ENCODE results near the gene SCAMP4. TPM values are rescaled to one million over a fixed set of nuclear protein-coding genes. Genes with fewer than 3 reads are reported as not detected.

SCAMP4 gene
- total and polyA plus RNA-seq, 2 of the 13 experiments (the other 11 are each of a cell fraction or from before 2014, with no cell fraction given), result 10.7 to 13.7 TPM

DNA sequence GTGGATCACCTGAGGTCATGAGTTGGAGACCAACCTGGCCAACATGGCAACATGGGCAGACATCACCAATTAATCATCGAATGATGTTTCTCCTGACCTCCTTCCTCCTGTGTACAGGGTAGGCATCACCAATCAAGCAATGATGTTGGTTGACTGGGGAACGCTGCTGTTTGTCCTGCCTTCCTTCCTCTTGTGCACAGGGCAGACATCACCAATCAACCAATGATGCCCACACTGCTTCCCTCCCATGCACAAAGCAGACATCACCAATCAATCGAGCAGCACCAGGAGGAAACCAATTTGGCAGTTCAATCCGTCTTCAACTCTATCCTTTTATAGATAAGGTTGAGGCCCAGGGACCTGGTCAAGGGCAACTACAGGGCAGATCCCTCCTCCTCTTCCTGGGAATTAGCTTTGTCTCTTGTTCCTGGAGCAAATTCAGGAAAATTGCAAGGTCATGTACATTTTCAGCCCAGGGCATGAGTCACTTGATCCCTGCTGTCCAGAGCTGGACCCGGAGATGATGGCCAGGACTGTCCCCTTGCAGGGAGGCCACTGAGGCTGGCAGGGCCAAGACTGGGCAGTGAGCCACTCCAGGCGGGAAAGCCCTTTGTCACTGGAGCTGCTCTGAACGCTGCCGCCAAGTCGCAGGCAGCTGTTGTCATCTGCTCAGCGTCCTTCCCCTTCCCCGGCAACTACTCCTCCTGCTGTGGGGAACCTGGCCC, 30.4 kb downstream of the SCAMP4 start (continued):
- TF ChIP-seq ZFYVE20 (CRISPR knock-in tag; IDR thresholded peaks at IDR 0.05; ENCODE audit: borderline replicate concordance, low read depth) (no peak), ZNF329 (CRISPR knock-in tag; IDR thresholded peaks at IDR 0.05; ENCODE audit: low read depth) (0 out of 2 replicates have a peak, but pooled peaks have one; percentile 21), NFATC3 (CRISPR knock-in tag; IDR thresholded peaks at IDR 0.05) (no peak), NR2C2 (CRISPR knock-in tag; IDR thresholded peaks at IDR 0.05; ENCODE audit: borderline replicate concordance) (no peak), DPF2 (CRISPR knock-in tag; IDR thresholded peaks at IDR 0.05; ENCODE audit: borderline replicate concordance, low read depth) (no peak), PAF1 (CRISPR knock-in tag; IDR thresholded peaks at IDR 0.05) (no peak), ZNF878 (CRISPR knock-in tag; IDR thresholded peaks at IDR 0.05) (no peak), PPARG (CRISPR knock-in tag; conservative IDR thresholded peaks at IDR 0.05) (no peak), ZNF562 (CRISPR knock-in tag; IDR thresholded peaks at IDR 0.05; ENCODE audit: borderline replicate concordance) (no peak), YEATS4 (CRISPR knock-in tag; IDR thresholded peaks at IDR 0.05; ENCODE audit: borderline replicate concordance) (0 out of 2 replicates have a peak, but pooled peaks have one; percentile 34), ZNF510 (CRISPR knock-in tag; IDR thresholded peaks at IDR 0.05; ENCODE audit: low read depth) (no peak), HMGA1 (CRISPR knock-in tag; conservative IDR thresholded peaks at IDR 0.05) (no peak), U2AF1 (optimal IDR thresholded peaks at IDR 0.05; ENCODE audit: low read depth, low read length) (no peak), ZNF446 (CRISPR knock-in tag; IDR thresholded peaks at IDR 0.05) (no peak), TOPORS (CRISPR knock-in tag; IDR thresholded peaks at IDR 0.05) (no peak), PRPF4 (IDR thresholded peaks at IDR 0.05; ENCODE audit: low read depth, low read length, poor library complexity, severe bottlenecking) (no peak), KMT2B (CRISPR knock-in tag; IDR thresholded peaks at IDR 0.05) (no peak), HIVEP1 (CRISPR knock-in tag; IDR thresholded peaks at IDR 0.05) (no peak)
- TF ChIP-seq, protein P1, sequence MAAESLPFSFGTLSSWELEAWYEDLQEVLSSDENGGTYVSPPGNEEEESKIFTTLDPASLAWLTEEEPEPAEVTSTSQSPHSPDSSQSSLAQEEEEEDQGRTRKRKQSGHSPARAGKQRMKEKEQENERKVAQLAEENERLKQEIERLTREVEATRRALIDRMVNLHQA (CRISPR knock-in tag; IDR thresholded peaks at IDR 0.05), result no peak
- TF ChIP-seq, protein P2, sequence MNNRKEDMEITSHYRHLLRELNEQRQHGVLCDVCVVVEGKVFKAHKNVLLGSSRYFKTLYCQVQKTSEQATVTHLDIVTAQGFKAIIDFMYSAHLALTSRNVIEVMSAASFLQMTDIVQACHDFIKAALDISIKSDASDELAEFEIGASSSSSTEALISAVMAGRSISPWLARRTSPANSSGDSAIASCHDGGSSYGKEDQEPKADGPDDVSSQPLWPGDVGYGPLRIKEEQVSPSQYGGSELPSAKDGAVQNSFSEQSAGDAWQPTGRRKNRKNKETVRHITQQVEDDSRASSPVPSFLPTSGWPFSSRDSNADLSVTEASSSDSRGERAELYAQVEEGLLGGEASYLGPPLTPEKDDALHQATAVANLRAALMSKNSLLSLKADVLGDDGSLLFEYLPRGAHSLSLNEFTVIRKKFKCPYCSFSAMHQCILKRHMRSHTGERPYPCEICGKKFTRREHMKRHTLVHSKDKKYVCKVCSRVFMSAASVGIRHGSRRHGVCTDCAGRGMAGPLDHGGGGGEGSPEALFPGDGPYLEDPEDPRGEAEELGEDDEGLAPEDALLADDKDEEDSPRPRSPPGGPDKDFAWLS (CRISPR knock-in tag; IDR thresholded peaks at IDR 0.05; ENCODE audit: borderline replicate concordance), result no peak
- TF ChIP-seq, protein P3, sequence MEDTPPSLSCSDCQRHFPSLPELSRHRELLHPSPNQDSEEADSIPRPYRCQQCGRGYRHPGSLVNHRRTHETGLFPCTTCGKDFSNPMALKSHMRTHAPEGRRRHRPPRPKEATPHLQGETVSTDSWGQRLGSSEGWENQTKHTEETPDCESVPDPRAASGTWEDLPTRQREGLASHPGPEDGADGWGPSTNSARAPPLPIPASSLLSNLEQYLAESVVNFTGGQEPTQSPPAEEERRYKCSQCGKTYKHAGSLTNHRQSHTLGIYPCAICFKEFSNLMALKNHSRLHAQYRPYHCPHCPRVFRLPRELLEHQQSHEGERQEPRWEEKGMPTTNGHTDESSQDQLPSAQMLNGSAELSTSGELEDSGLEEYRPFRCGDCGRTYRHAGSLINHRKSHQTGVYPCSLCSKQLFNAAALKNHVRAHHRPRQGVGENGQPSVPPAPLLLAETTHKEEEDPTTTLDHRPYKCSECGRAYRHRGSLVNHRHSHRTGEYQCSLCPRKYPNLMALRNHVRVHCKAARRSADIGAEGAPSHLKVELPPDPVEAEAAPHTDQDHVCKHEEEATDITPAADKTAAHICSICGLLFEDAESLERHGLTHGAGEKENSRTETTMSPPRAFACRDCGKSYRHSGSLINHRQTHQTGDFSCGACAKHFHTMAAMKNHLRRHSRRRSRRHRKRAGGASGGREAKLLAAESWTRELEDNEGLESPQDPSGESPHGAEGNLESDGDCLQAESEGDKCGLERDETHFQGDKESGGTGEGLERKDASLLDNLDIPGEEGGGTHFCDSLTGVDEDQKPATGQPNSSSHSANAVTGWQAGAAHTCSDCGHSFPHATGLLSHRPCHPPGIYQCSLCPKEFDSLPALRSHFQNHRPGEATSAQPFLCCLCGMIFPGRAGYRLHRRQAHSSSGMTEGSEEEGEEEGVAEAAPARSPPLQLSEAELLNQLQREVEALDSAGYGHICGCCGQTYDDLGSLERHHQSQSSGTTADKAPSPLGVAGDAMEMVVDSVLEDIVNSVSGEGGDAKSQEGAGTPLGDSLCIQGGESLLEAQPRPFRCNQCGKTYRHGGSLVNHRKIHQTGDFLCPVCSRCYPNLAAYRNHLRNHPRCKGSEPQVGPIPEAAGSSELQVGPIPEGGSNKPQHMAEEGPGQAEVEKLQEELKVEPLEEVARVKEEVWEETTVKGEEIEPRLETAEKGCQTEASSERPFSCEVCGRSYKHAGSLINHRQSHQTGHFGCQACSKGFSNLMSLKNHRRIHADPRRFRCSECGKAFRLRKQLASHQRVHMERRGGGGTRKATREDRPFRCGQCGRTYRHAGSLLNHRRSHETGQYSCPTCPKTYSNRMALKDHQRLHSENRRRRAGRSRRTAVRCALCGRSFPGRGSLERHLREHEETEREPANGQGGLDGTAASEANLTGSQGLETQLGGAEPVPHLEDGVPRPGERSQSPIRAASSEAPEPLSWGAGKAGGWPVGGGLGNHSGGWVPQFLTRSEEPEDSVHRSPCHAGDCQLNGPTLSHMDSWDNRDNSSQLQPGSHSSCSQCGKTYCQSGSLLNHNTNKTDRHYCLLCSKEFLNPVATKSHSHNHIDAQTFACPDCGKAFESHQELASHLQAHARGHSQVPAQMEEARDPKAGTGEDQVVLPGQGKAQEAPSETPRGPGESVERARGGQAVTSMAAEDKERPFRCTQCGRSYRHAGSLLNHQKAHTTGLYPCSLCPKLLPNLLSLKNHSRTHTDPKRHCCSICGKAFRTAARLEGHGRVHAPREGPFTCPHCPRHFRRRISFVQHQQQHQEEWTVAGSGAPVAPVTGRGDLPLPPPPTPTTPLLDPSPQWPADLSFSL (CRISPR knock-in tag; IDR thresholded peaks at IDR 0.05), result no peak
- TF ChIP-seq, protein P4, sequence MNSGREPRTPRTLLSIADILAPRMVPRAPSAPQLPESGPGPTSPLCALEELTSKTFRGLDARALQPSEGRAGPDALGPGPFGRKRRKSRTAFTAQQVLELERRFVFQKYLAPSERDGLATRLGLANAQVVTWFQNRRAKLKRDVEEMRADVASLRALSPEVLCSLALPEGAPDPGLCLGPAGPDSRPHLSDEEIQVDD (CRISPR knock-in tag; IDR thresholded peaks at IDR 0.05; ENCODE audit: borderline replicate concordance), result no peak

All from HepG2 (cell line).